ENCODE data around the gene TMEM272.

- no peak for TF ChIP-seq ELF4 (IDR thresholded peaks at IDR 0.05)
- no peak for TF ChIP-seq ARNT (IDR thresholded peaks at IDR 0.05)
- TF ChIP-seq SP1 (IDR thresholded peaks at IDR 0.05) = no peak
These were observed 3.2 kb downstream of the TMEM272 start for GRCh38 chr13:51841732-51842131.

Measured in HEK293T (cell line).